COLO668 (cell line): ENCODE results near the gene RDH11.
A peak's percentile ranks its signal among the peaks of the same experiment; 100 is the strongest.
"Not testable (repeated sequence)": the region's sequence is repeated elsewhere in the genome, so short reads cannot be mapped to it uniquely, and the experiment has no call there.

ENCODE experiments used
- DNase-seq: peaks from one replicate; lab custom pipeline; 2025; ENCODE audit not compliant: unreplicated experiment; lab: John Stamatoyannopoulos, UW

Gene RDH11

DNA sequence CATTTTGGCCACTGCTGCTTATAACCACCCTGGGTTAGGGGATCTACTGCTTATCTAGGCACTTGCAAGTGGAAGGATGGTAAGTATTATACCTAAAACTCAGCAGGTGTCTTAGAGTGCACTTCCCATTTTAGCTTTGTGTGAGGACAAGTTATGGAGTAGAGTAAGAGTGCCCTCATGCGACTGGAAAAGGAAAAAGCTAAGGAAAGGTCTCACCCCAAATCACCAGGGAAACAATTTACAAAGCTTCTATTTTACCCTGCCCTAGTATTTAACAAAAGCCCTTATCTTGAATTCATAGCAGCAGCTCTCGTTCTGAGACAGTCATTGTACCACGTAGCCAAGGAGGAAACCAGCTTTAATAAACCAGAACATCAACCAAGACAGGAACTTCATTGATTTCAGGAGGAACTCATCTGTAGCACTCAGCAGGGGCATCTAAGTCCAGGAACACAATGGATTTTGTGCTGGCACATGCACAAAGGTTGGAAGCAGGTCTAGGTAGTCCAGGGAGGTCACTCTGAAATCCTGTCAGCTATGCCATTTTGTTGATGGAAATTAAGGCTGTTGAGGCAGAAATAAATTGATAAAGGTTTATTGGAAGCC lies 9.0 kb upstream of the RDH11 start:
- peak; percentile 40 for DNase-seq

DNA sequence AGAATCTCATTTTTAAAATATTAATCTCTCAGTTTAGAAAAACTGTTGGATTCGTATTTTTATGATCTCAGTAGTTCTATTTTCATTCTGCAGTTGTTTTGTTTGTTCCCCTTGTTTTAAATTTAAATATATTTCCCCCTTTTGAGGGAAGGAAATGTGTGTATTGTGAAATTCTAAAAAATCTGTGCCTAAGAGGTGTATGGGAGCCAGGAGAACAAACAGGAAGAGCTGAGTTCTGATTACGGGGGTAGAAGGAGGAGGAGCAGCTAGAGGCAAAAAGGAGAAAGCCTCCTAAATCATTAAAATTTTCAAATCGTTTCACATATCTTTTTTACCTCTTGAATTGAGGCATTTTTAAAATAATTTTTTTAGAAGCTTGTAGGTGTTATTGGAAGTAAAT lies 8.4 kb upstream of the RDH11 start:
- DNase-seq = no peak

DNA sequence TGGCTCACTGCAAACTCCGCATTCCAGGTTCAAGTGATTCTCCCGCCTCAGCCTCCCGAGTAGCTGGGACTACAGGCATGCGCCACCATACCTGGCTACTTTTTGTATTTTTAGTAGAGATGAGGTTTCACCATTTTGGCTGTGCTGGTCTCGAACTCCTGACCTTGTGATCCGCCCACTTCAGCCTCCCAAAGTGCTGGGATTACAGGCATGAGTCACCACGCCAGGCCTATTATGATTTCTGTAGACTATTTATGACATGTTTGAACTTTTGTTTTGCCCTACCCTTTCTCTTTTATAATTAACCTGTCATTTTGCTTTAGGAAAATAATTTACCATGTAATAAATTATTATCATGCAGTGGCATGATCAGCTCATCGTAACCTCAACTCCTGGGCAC lies 5.9 kb upstream of the RDH11 start, which contains the start of gene RDH12:
Gene RDH12 (plus strand): TSS at position 395 of the 400 bp plus-strand sequence. CDS start 20,757 bp downstream, outside the sequence.
- DNase-seq = not testable (repeated sequence)

DNA sequence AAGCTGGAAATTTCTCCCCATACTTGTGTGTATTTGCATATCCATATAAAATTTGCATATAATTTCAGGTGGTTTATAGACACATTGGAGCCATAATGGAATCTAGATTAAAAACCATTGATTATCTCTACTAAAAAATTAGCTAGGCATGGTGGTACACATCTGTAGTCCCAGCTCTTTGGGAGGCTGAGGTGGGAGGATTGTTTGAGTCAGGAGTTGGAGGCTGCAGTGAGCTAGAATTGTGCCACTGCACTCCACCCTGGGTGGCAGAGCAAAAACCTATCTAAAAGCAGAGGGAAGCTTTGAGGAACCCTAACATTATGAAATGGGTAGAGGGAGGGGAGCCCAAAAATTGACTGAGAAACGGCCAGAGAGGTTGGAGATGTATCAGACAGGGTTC lies 2.6 kb upstream of the RDH11 start:
- DNase-seq = no peak

DNA sequence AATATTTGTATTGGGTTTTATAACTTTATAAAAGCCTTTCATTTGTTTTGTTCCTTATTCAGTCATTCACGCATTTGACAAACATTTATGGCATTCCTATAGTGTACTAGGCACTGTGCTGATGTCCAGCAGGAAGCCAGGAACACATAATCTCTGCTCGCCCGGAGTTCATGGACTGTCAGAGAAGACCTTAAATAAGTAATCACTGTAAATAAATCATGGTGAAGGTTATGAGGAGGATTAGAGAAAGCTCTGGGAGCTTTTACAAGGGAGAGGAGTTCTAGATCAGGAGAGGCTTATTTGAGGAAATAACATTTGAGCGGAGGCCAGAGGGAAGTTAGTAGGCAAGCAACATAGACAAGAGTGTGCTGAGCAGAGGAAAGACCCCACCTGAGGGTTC lies 1.4 kb upstream of the RDH11 start:
- no peak for DNase-seq

DNA sequence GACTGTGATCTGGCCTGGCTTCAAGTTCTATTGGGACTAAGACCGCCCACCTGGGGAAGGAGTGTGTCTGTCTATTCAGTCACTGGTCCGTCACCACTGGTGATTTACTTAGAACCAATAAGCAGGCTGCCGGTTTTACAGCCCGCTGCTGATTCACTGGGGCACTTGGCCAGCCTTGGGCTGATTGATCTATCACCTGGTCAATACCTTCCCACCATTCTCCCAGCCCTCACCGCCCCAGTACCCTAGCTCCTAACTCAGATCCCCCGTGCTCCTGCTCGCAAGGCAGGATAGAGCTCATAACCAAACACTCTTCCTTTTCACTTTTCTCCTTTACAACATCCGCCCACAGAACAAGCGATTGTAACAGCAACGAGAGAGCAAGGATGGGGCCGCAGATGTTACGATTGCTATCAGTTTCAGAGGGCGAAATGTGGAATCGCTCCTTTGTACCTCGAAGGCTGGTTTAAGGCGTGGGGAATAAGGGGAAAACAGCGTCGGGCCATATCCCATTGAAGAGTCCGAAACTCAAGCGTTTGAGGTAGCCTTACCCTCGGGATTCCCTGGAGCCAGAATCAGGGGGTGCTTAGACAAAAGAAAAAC lies 672 bp downstream of the RDH11 start:
- DNase-seq = peak; percentile 78

DNA sequence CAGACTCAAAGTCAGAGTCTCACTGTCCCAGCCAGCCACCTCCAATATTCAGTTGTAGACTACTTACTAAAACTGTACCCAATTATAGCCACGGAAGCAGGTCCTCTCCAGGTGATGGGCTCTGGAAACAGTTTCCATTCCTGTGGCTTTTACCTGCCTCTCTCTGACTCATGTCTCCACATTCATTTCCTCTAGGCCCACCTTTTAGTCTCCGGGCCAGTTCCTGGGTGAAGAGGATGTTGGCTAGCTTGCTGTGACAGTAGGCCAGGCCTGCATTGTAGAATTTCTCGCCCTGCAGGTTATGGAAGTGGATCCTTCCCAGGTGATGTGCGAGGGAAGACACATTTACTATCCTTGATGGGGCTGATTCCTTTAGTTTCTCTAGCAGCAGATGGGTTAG lies 5.6 kb downstream of the RDH11 start:
- DNase-seq = no peak

DNA sequence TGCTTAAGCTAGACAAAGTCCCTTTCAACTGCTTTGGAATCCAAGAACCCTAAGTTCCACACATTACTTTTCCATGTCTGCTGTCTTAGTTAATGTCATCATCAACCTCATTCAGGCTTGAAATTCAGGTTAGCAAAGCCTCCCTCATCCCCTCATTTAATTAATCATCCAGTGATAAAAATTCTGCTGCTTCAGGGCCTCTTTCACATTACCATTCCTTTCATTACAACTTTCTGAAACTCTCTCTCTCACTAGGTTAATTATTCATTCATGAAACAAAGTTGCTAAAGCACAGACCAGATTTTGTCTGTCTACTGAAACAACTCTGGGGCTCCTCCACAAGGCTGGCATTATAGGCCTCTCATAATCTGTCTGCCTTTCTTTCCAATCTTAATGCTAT lies 11.7 kb downstream of the RDH11 start:
- no peak for DNase-seq

DNA sequence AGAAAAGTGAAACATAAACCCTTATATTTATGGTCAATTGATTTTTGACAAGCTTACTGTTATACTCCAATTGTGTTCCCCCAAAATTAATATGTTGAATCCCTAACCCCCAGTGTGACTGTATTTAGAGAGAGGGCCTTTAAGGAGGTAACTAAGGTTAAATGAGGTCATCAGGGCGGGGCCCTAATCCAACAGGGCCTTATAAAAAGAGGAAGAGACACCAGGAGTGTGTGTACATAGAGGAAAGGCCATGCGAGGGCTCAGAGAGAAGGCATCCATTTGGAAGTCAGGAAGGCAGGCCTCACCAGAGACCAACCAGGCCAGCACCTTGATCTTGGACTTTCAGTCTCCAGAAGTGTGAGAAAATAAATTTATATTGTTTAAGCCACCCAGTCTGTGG lies 14.6 kb downstream of the RDH11 start:
- DNase-seq = no peak

DNA sequence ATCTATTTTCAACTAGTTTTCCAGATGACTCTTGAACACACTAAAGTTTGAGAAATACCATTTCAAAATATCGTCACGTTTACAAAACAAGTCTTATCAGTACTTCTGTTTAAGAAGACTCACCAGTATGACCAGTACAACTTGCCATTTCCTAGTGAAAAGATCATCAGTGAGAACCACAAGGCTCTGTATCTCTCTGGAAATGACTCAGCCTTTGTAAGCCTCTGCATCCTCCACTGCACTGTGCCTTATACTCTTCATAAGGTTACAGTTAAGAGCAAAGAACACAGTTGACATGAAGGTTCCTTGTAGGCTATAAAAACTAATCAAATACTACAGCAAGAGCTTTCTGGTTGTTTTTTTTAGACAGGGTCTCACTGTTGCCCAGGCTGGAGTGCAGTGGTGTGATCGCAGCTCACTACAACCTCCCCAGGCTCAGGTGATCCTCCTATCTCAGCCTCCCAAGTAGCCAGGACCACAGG lies 15.4 kb downstream of the RDH11 start:
- no peak for DNase-seq

DNA sequence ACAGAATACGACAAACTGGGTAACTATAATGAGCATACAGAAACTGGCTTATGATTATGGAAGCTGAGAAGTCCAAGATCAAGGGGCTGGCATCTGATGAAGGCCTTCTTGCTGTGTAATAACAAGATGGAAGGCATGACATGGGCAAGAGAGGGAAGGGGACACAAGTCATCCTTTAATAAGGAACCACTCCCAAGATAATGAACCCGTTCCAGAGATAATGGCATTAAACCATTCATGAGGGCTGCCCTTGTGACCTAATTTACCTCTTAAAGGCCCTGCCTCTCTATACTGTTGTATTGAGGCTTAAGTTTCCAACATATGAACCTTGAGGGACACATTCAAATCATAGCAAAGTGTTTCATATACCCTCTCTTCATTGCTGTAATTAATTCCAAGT lies 16.6 kb downstream of the RDH11 start:
- no peak for DNase-seq

DNA sequence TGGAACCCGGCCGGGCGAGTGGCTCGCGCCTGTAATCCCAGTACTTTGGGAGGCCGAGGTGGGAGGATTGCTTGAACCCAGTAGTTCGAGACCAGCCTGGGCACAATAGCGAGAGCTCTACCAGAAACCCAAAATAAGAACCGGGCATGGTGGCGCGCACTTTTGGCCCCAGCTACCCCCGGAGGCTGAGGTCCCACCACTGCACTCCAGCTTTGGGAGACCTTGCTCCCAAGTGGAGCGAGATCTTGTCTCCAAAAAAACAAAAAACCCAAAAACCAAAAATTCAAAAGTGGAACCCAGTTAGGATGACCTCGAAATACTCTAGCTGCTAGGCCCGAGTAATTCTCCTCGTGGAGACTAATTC lies 20.4 kb downstream of the RDH11 start:
- DNase-seq = no peak

DNA sequence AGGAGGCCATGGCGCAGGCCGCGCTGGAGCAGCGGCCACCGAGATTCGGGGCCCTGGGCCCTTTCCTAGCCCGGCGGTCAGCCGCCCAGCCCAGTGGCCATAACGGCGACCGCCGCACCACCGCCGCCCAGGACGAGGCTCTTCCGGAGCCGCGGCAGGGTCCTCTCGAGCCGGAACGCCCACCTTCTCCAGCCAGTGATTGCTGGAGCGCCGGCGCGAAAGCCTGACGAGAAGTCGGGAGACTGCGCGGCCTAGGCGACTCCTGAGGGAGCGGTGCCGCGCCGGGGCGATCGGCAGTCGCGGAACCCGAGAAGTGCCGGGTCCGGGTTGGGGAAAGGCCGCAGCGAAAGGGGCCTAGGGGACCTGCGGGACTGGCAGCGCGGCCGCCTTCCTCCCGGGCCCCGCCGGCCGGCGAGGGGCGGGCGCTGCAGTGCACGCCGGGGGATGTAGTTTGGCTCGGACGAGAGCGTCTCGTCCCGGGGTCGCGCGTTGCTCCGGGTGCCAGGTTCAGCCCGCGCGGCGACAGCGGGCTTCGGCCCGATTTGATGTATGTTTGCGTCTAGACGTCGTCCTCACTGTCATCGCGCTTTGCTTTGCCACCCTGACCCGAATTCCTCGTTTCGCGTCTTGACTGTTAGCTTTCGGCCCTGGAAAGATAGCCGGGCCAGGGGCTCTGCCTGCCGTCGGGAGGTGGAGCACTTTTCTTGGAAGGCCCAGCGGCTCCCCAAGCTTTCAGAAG lies 20.9 kb downstream of the RDH11 start, which contains the start of gene VTI1B:
Gene VTI1B (minus strand): TSS at position 153 of the 739 bp plus-strand sequence. CDS start 143 bp downstream, at position 10.
- peak; percentile 90 for DNase-seq

DNA sequence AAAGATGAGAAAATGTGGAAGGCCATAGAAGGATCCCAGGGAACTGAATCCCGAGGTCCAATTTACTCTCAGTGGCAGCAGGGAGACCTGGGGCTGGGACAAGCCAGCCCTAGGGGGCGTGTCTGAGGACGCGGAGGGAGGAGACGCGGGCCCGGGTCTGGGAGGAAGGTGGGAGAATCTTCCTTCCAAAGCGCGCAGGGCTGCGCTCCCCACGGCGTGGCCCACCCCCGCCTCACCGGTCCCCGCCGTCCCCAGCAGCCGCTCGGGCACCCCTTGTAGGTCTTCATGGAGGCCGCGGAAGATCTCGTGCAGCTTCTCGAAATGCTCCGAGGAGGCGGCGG lies 21.5 kb downstream of the RDH11 start:
- DNase-seq = peak; percentile 79

DNA sequence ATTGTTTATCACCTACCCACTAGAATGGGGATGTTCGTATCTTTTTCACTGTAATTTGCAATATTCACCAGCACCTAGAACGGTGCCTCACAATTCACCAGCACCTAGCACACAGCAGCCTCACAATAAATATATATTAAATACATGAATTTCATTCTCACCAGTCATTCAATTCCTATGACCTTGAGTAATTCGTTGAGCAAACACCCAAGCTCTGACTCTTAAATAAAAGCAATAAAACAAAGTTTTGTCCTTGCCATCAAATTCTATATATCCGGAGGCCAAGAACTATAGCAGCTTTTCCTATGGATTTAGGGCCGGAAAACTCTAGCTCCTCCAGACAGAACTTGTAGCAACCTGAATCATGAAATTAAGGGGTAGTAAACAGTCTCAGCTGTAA lies 22.1 kb downstream of the RDH11 start:
- DNase-seq = no peak

DNA sequence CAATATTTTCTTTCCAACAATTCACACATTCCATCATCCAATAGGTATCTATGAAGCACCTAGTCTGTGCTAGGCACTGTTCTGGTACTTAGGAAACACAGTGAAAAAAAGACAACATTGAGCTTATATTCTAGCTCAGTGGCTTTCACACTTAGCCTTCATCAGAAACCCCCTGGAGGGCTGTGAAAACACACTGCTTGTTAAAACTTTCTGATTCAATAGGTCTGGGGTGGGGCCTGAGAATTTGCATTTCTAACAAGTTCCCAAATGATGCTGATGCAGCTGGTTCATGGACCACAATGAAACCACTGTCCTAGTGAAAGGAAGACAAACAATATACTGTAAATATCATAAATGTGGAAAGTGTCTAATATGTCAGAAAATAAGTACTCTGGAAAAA lies 27.0 kb downstream of the RDH11 start:
- no peak for DNase-seq

DNA sequence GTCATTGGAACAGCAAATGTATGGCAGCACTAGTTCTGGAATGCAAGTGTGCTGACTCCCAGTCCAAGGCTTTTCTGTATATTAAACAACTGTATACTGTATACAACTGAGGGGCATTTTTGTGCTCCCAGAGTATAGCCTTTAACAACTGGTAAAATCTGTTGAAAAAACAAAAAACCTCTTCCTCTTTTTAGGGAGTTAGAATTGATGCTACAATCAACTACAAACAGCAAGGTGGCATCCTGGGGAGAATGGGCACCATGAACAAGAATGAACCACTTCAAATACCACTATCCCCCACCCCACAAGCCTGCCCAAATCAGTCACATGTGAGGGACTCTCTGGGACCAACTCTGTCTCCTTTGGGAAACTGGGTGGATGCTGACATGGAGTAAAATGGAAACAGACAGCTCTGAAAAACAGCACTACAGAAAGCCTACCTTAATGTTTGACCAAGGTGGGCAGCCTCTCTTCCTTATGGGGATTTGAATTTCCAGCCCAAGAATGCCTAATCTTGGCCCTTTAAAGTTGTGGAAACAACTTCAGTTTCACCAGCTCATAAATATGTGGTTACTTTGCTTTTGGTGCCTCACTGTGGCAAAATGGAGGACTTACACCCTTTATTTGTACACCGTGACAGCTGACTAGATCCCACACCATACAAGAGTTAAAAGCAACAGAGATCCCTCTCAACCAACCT lies 28.7 kb downstream of the RDH11 start:
- peak; percentile 12 for DNase-seq

DNA sequence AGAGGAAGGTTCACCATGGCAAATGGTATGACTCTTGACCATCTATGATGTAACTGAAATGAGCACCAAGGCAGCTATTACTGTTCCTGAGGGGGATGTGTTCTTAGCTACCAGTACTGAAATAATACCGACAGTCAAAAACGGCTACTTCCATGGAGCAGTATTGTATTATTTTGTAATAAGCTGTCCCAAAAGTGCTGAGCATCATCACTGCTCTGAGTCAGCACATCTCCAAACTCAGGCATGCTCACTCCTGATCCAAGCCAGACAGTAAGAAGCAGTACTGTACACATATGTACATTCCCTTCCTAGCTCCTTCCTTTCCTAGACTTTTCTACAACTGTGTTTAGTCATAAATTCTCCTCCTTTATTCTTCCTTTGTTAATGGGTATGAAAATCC lies 29.7 kb downstream of the RDH11 start:
- DNase-seq = no peak

DNA sequence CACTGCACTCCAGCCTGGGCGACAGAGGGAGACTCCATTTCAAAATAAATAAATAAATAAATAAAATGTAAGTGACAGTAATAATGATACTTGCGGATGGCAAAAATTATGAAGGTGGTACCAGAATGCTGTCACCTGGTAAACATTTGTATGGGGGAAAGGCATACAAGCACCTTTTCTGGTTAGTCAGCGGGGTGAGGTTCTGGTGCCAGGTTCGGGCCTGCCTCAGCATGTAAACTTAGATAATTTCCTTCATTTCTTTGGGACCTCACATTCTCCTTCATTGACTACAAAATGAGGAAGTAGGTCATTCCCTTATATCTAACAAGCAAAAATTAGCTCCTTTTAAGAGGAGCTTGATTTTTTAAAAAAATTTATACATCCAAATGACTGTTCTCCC lies 31.9 kb downstream of the RDH11 start:
- no peak for DNase-seq

DNA sequence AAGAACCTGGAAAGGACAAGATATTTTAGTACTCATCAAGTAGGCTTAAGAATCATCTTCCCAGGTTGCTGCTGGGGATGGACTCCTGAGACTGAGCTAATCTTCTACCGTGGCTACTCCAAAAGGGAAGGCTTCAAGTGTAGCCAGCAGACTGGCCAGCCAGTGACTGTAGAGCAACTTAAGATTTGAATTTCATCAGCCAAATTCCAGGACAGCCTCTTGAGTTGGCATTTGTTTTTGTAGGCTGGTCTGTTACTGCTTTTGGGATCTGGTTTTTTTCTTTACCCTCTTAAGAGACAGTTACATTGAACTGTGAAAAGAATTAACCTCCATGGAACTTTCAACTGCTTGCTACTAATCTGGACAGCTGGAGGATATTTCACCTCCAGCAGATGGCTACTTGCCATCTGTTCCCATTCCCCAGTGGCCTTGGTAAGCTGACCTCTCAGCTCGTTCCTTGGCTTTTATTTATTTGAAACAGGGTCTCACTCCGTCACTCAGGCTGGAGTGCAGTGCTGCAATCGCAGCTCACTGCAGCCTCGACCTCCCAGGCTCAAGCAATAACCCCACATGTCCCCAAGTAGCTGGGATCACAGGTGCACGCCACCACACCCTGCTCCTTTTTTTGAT lies 41.8 kb downstream of the RDH11 start:
- no peak for DNase-seq

DNA sequence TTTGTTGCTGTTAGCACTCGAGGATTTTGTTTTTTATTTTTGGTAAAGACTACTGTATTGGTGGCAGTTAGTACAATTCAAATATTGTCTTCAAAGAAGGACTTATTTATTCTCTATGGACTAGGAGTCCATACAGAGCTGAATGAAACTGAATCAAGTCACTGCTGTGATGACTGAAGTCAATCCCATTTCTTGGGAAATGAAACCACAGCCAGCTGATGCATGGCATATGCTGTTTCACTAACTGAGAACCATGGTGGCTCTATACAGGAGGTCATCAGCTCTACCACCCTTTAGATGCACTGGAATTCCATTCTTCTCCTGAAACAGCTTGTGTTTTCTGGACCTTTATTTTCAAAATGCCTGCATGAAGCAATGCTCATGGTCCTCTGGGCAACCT lies 43.4 kb downstream of the RDH11 start:
- DNase-seq = no peak
